Neuronal stem cell (in vitro differentiated cells): Measurements from ENCODE around the gene COX4I1. TPM values are rescaled to one million over a fixed set of nuclear protein-coding genes. Genes with fewer than 3 reads are reported as not detected.

Source experiments
- DNase-seq: peaks from one replicate; pipeline ENCODE4 v3.0.0-alpha.2; 2013; ENCODE audit warnings: low spot score
- H2AFZ ChIP-seq: one replicate; pipeline ENCODE4 v1.6.1; 2013; ENCODE audit warnings: mild to moderate bottlenecking, low read length, inconsistent platforms
- H2AK5ac ChIP-seq: 2 replicates; pipeline ENCODE4 v1.6.1; 2013; ENCODE audit warnings: low read depth, mild to moderate bottlenecking, inconsistent platforms, low read length, moderate library complexity, mixed read lengths
- H2BK120ac ChIP-seq: 2 replicates; pipeline ENCODE4 v1.6.1; 2013; ENCODE audit warnings: low read depth, mild to moderate bottlenecking, inconsistent platforms, low read length, moderate library complexity, mixed read lengths
- H2BK12ac ChIP-seq: one replicate; pipeline ENCODE4 v1.6.1; 2013; ENCODE audit warnings: low read length, inconsistent platforms
- H2BK15ac ChIP-seq: 2 replicates; pipeline ENCODE4 v1.6.1; 2013; ENCODE audit warnings: mild to moderate bottlenecking, low read length, inconsistent platforms, mixed read lengths
- H2BK5ac ChIP-seq: one replicate; pipeline ENCODE4 v1.6.1; 2013; ENCODE audit warnings: inconsistent platforms, mild to moderate bottlenecking, low read length, moderate library complexity
- H3K14ac ChIP-seq: one replicate; pipeline ENCODE4 v1.6.1; 2013; ENCODE audit warnings: low read length, inconsistent platforms
- H3K18ac ChIP-seq: 2 replicates; pipeline ENCODE4 v1.6.1; 2013; ENCODE audit warnings: low read length, inconsistent platforms
- H3K23ac ChIP-seq: 2 replicates; pipeline ENCODE4 v1.6.1; 2013; ENCODE audit warnings: low read depth, mild to moderate bottlenecking, mixed read lengths, low read length, inconsistent platforms; ENCODE audit not compliant: poor library complexity
- H3K27ac ChIP-seq: replicated peaks from 3 replicates; pipeline ENCODE4 v1.5.1; 2013; ENCODE audit warnings: low read length, inconsistent platforms
- H3K27me3 ChIP-seq, 3 experiments: 2 replicates each; pipeline ENCODE4 v1.6.1; 2013; ENCODE audit warnings: low read length in 3 of 3, mild to moderate bottlenecking in 2 of 3, inconsistent platforms in 1 of 3, low read depth in 1 of 3, mixed read lengths in 1 of 3, moderate library complexity in 1 of 3; ENCODE audit not compliant: control insufficient read depth in 3 of 3, insufficient read depth in 3 of 3
- H3K36me3 ChIP-seq, 2 donors: replicated peaks in 1 of 2; 2 replicates each; pipeline ENCODE4 v1.6.1; 2013; ENCODE audit warnings: low read length in 2 of 2; ENCODE audit not compliant: control insufficient read depth in 2 of 2, insufficient read depth in 2 of 2
- H3K4ac ChIP-seq: 2 replicates; pipeline ENCODE4 v1.6.1; 2013; ENCODE audit warnings: inconsistent platforms, mild to moderate bottlenecking, low read length, moderate library complexity
- H3K4me1 ChIP-seq, 2 donors: 1 replicate in 1 of 2; 2 replicates in 1 of 2; pipeline ENCODE4 v1.6.1; 2013; ENCODE audit warnings: low read length in 2 of 2, low read depth in 1 of 2; ENCODE audit not compliant: control insufficient read depth in 2 of 2, insufficient read depth in 1 of 2
- H3K4me2 ChIP-seq: one replicate; pipeline ENCODE4 v1.6.1; 2013; ENCODE audit warnings: mild to moderate bottlenecking, low read length, inconsistent platforms; ENCODE audit not compliant: insufficient read depth, poor library complexity, severe bottlenecking
- H3K4me3 ChIP-seq, 2 donors: 2 replicates each; pipeline ENCODE4 v1.5.1; 2013; ENCODE audit warnings: low read length in 2 of 2, mild to moderate bottlenecking in 2 of 2, inconsistent platforms in 1 of 2, moderate library complexity in 1 of 2
- H3K79me1 ChIP-seq: one replicate; pipeline ENCODE4 v1.6.1; 2013; ENCODE audit warnings: low read depth, mild to moderate bottlenecking, inconsistent platforms, low read length, moderate library complexity
- H3K9ac ChIP-seq: one replicate; pipeline ENCODE4 v1.6.1; 2013; ENCODE audit warnings: mild to moderate bottlenecking, low read depth, low read length, inconsistent platforms; ENCODE audit not compliant: poor library complexity
- H3K9me3 ChIP-seq, 2 donors: replicated peaks in 1 of 2; 2 replicates each; pipeline versions ENCODE3 to v1.6.1; 2013; ENCODE audit warnings: low read length in 2 of 2, mild to moderate bottlenecking in 2 of 2, inconsistent platforms in 1 of 2, low read depth in 1 of 2, mixed read lengths in 1 of 2, moderate library complexity in 1 of 2; ENCODE audit not compliant: control insufficient read depth in 2 of 2, insufficient read depth in 1 of 2
- H4K8ac ChIP-seq: one replicate; pipeline ENCODE4 v1.6.1; 2013; ENCODE audit warnings: low read depth, mild to moderate bottlenecking, inconsistent platforms, low read length, moderate library complexity
- H4K91ac ChIP-seq: one replicate; pipeline ENCODE4 v1.6.1; 2013; ENCODE audit warnings: low read length, low read depth, mild to moderate bottlenecking, inconsistent platforms; ENCODE audit not compliant: poor library complexity
- WGBS, 2 donors: extraction: QIAGEN DNeasy Blood & Tissue Kit; methylation state at CpG; one replicate each; pipeline ENCODE4 v1.1.7; 2013; ENCODE audit warnings: missing lambda C conversion rate in 2 of 2, mixed read lengths in 1 of 2; ENCODE audit not compliant: insufficient read length in 2 of 2, insufficient replicate concordance in 1 of 2; ENCODE audit errors: extremely low coverage in 2 of 2; 5-methylcytosine and 5-hydroxymethylcytosine counted together
- polyA plus RNA-seq, 2 experiments: library from polyadenylated mRNA; stranded (reverse); fragments of 200-250 nt; gene quantifications; one replicate each; pipeline ENCODE4 v1.2.3, GENCODE V29; 2013

COX4I1 gene
- polyA plus RNA-seq (2013, experiment 1 of 2), result 874 TPM
- 829 TPM for polyA plus RNA-seq (2013, experiment 2 of 2)

- peak within 1 kb of the TSS; percentile 93 for H3K18ac ChIP-seq
- H4K8ac ChIP-seq, result no peak within 1 kb of the TSS
- peaks cover 3 to 7% of the 10 kb centered on the region in 2 donors for H3K4me1 ChIP-seq
- peak within 1 kb of the TSS; percentile 61 for H3K14ac ChIP-seq
- peak within 1 kb of the TSS; percentile 92 for H2BK120ac ChIP-seq
- peak within 1 kb of the TSS; percentile 56 for H2AK5ac ChIP-seq
- H3K4me2 ChIP-seq, result peak within 1 kb of the TSS; percentile 88
- peak within 1 kb of the TSS; percentile 79 for H2BK5ac ChIP-seq
- H3K23ac ChIP-seq, result peak within 1 kb of the TSS; percentile 96
- no CpG with 5 or more reads among the region's 87 CpGs for WGBS, 2 donors
- peak within 1 kb of the TSS; percentile 41 for H3K27ac ChIP-seq
- H3K4me3 ChIP-seq, result peak within 1 kb of the TSS; percentile 91 to 99
- H3K9ac ChIP-seq, result peak within 1 kb of the TSS; percentile 97
- H3K27me3 ChIP-seq, result no peaks in the 10 kb centered on the region
- peak within 1 kb of the TSS; percentile 95 for H2AFZ ChIP-seq
- H2BK12ac ChIP-seq, result no peak within 1 kb of the TSS
- H4K91ac ChIP-seq, result no peak within 1 kb of the TSS
- peak within 1 kb of the TSS; percentile 26 for H3K4ac ChIP-seq
- H3K9me3 ChIP-seq, result no peaks in the 10 kb centered on the region
- no peak within 1 kb of the TSS for H2BK15ac ChIP-seq
- peaks cover 25 to 69% of the 10 kb centered on the region in 2 donors for H3K36me3 ChIP-seq
- H3K79me1 ChIP-seq, result peaks cover 18% of the 10 kb centered on the region
- DNase-seq, result peak; percentile 89
Measured at GRCh38 chr16:85799497-85800320, at the start of gene COX4I1, which contains the start of gene EMC8. COX4I1 (plus strand) TSS chr16:85799695; CDS start chr16:85801206, 1,511 bp downstream. EMC8 (minus strand) TSS chr16:85799544; CDS start chr16:85799295, 249 bp downstream.

- Histone ChIP-seq H3K4me3 (peak overlapping the region in 1 of 2 donors; percentile 44), H3K9me3 (no peaks in the 10 kb centered on the region), H3K23ac (no peak overlapping the region), H3K27ac (no peak overlapping the region), H3K4ac (no peak overlapping the region), H3K36me3 (no peaks in the 10 kb centered on the region), H4K91ac (no peak overlapping the region), H3K27me3 (peaks cover 8 to 43% (median 41%) of the 10 kb centered on the region in 3 experiments), H3K18ac (no peak overlapping the region), H2BK12ac (no peak overlapping the region), H2AK5ac (no peak overlapping the region), H3K4me2 (peak overlapping the region; percentile 99), H2BK15ac (no peak overlapping the region), H3K9ac (no peak overlapping the region), H3K14ac (no peak overlapping the region), H2AFZ (peak overlapping the region; percentile 91), H3K4me1 (peaks cover 14 to 17% of the 10 kb centered on the region in 2 donors), H2BK120ac (no peak overlapping the region), H2BK5ac (no peak overlapping the region), H4K8ac (no peak overlapping the region), H3K79me1 (no peaks in the 10 kb centered on the region)
- DNase-seq, result no peak
- no CpG with 5 or more reads among the region's 14 CpGs for WGBS, 2 donors
Measured at GRCh38 chr16:85749771-85750145, 49.7 kb upstream of the COX4I1 start.

DNA sequence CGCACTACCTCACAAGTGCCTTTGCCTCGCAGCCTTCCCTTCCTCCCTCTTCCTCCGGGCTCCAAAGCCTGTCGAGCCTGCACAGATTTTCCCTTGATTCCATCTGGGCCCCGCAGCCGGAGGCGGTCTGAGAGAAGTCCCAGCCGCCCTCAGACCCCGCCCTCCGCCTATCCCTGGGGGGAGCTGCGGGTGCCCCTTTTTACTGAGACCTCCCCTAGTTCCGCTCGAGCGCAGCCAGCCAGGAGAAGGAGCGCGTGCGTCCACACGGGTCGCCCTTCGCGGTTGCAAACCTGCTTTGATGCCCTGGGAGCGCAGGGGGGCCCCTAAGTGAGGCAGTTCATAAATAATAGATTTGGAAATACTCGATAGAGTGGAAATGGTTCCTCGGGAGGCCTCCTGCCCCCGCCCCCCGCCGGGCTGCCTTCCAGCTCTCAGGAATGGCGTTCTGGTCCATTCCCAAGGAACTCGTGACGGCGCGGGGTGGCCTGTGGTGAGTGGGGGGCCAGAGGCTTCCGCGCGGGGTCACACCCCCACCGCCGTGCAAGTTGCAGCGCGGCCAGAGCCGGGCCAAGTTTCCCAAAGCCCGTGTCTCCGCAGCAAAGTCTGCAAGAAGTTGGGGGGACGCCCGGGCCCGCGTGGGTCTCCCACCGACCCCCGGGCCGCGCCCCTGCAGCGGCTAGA is 49.2 kb upstream of the COX4I1 start:
- H4K8ac ChIP-seq, result no peak overlapping the region

More for the DNA sequence above, 49.2 kb upstream of the COX4I1 start:
- Histone ChIP-seq H2BK15ac (peak overlapping the region; percentile 54), H3K27me3 (peaks cover 8 to 45% (median 41%) of the 10 kb centered on the region in 3 experiments), H3K18ac (peak overlapping the region; percentile 95), H3K4me1 (peaks cover 14 to 17% of the 10 kb centered on the region in 2 donors), H2AK5ac (peak overlapping the region; percentile 64), H2BK120ac (peak overlapping the region; percentile 32), H3K79me1 (no peaks in the 10 kb centered on the region), H3K4me3 (peak overlapping the region; percentile 44 to 73), H2AFZ (peak overlapping the region; percentile 91), H3K9me3 (no peaks in the 10 kb centered on the region), H3K4me2 (peak overlapping the region; percentile 99), H3K4ac (no peak overlapping the region), H3K14ac (peak overlapping the region; percentile 25), H4K91ac (no peak overlapping the region), H3K9ac (peak overlapping the region; percentile 54), H3K27ac (no peak overlapping the region), H2BK12ac (no peak overlapping the region), H2BK5ac (no peak overlapping the region), H3K23ac (peak overlapping the region; percentile 31), H3K36me3 (no peaks in the 10 kb centered on the region)
- no CpG with 5 or more reads among the region's 51 CpGs for WGBS, 2 donors
- no peak for DNase-seq
